PFSK-1 (cell line): ENCODE data around the gene NTN1.

Source experiments
- FOXP2 ChIP-seq: optimal IDR thresholded peaks from 2 replicates; pipeline ENCODE3; 2011; ENCODE audit warnings: borderline replicate concordance, control low read depth, inconsistent platforms; ENCODE audit not compliant: insufficient read depth; ENCODE audit errors: extremely low read length, extremely low read depth
- POLR2AphosphoS5 ChIP-seq: IDR thresholded peaks from 2 replicates; pipeline ENCODE4 v1.6.1; 2012; ENCODE audit warnings: low read depth, mild to moderate bottlenecking, control low read depth, low read length, moderate library complexity
- REST ChIP-seq, 2 experiments: IDR thresholded peaks; 2 replicates each; pipeline versions ENCODE4 v1.6.1 to v1.8.0; 2011 to 2012; ENCODE audit warnings: low read depth in 2 of 2, low read length in 2 of 2, control low read depth in 1 of 2, inconsistent platforms in 1 of 2, mild to moderate bottlenecking in 1 of 2, moderate library complexity in 1 of 2; ENCODE audit not compliant: insufficient read depth in 1 of 2
- SIN3A ChIP-seq: IDR thresholded peaks from 2 replicates; pipeline ENCODE4 v1.6.1; 2012; ENCODE audit warnings: mild to moderate bottlenecking, low read length, moderate library complexity, borderline replicate concordance; ENCODE audit not compliant: insufficient read depth
- TAF1 ChIP-seq: IDR thresholded peaks from 2 replicates; pipeline ENCODE4 v1.6.1; 2012; ENCODE audit warnings: low read length, control low read depth, borderline replicate concordance; ENCODE audit not compliant: insufficient read depth

Gene NTN1

GRCh38 chr17:9240659-9241370, 219.5 kb downstream of the NTN1 start:
- no peak for TF ChIP-seq TAF1

GRCh38 chr17:9241371-9241712, 220.0 kb downstream of the NTN1 start:
- no peak for TF ChIP-seq REST (IDR thresholded peaks at IDR 0.05; ENCODE audit: insufficient read depth in 1 of 2, low read depth in 2 of 2, low read length in 2 of 2)
- TF ChIP-seq SIN3A = no peak
- TF ChIP-seq POLR2AphosphoS5 = no peak

GRCh38 chr17:9241774-9242496, 220.6 kb downstream of the NTN1 start:
- TF ChIP-seq FOXP2 (no peak), POLR2AphosphoS5 (no peak), REST (IDR thresholded peaks at IDR 0.05; ENCODE audit: insufficient read depth in 1 of 2, low read depth in 2 of 2, low read length in 2 of 2) (no peak), TAF1 (no peak), SIN3A (no peak)

GRCh38 chr17:9242497-9242881, 221.2 kb downstream of the NTN1 start:
- no peak for TF ChIP-seq REST (IDR thresholded peaks at IDR 0.05; ENCODE audit: insufficient read depth in 1 of 2, low read depth in 2 of 2, low read length in 2 of 2)
- TF ChIP-seq SIN3A = no peak
- no peak for TF ChIP-seq TAF1
- TF ChIP-seq POLR2AphosphoS5 = no peak

GRCh38 chr17:9242983-9243382, 221.7 kb downstream of the NTN1 start:
- no peak for TF ChIP-seq SIN3A
- TF ChIP-seq POLR2AphosphoS5 = no peak
- no peak for TF ChIP-seq TAF1
- no peak for TF ChIP-seq REST (IDR thresholded peaks at IDR 0.05; ENCODE audit: insufficient read depth in 1 of 2, low read depth in 2 of 2, low read length in 2 of 2)
- no peak for TF ChIP-seq FOXP2
